Neural progenitor cell (in vitro differentiated cells): ENCODE data around the gene CYTH3. TPM values are rescaled to one million over a fixed set of nuclear protein-coding genes. Genes with fewer than 3 reads are reported as not detected.
"Not testable (repeated sequence)": the region's sequence is repeated elsewhere in the genome, so short reads cannot be mapped to it uniquely, and the experiment has no call there.

Experiments used
- DNase-seq: peaks from one replicate; pipeline ENCODE4 v3.0.0-alpha.2; 2016; ENCODE audit warnings: low spot score
- H2AFZ ChIP-seq: fragments of 200-600 bp; sonication (generic); replicated peaks from 2 replicates; pipeline ENCODE4 v1.6.1; 2016; ENCODE audit warnings: antibody characterized with exemption
- H3F3A ChIP-seq: fragments of 200-600 bp; sonication (generic); 2 replicates; pipeline ENCODE4 v1.6.1; 2016; ENCODE audit warnings: antibody characterized with exemption, low read depth
- H3K27ac ChIP-seq: fragments of 200-600 bp; sonication (generic); 2 replicates; pipeline ENCODE4 v1.5.1; 2016; ENCODE audit warnings: mild to moderate bottlenecking
- H3K27me3 ChIP-seq: fragments of 200-600 bp; sonication (generic); 2 replicates; pipeline ENCODE4 v1.6.1; 2016; ENCODE audit warnings: mild to moderate bottlenecking, moderate library complexity
- H3K36me3 ChIP-seq: fragments of 200-600 bp; sonication (generic); 2 replicates; pipeline ENCODE4 v1.5.1; 2016
- H3K4me1 ChIP-seq: fragments of 200-600 bp; sonication (generic); 2 replicates; pipeline ENCODE4 v1.6.1; 2016; ENCODE audit warnings: mixed run types
- H3K4me2 ChIP-seq: fragments of 200-600 bp; sonication (generic); 2 replicates; pipeline ENCODE4 v1.6.1; 2016
- H3K4me3 ChIP-seq: fragments of 200-600 bp; sonication (generic); 2 replicates; pipeline ENCODE4 v1.5.1; 2016
- H3K79me2 ChIP-seq: fragments of 200-600 bp; sonication (generic); 2 replicates; pipeline ENCODE4 v1.6.1; 2016; ENCODE audit warnings: low read depth
- H3K9ac ChIP-seq: fragments of 200-600 bp; sonication (generic); 2 replicates; pipeline ENCODE4 v1.6.1; 2016
- H3K9me3 ChIP-seq: fragments of 200-600 bp; sonication (generic); 2 replicates; pipeline ENCODE4 v1.5.1; 2016; ENCODE audit warnings: low read depth
- H4K20me1 ChIP-seq: fragments of 200-600 bp; sonication (generic); 2 replicates; pipeline ENCODE4 v1.6.1; 2016; ENCODE audit warnings: low read depth
- H3K27ac Mint-ChIP-seq: 3 replicates; pipeline ENCODE4 v1.8.0; 2021; ENCODE audit warnings: mixed read lengths
- H3K27me3 Mint-ChIP-seq: 2 replicates; pipeline ENCODE4 v1.8.0; 2022; ENCODE audit warnings: low read depth, mild to moderate bottlenecking, inconsistent platforms, moderate library complexity, mixed read lengths; ENCODE audit not compliant: insufficient read depth
- H3K36me3 Mint-ChIP-seq: 3 replicates; pipeline ENCODE4 v1.8.0; 2021; ENCODE audit warnings: mixed read lengths
- H3K4me1 Mint-ChIP-seq: 3 replicates; pipeline ENCODE4 v1.8.0; 2021; ENCODE audit warnings: mixed read lengths
- H3K4me3 Mint-ChIP-seq: 3 replicates; pipeline ENCODE4 v1.8.0; 2021; ENCODE audit warnings: mild to moderate bottlenecking, moderate library complexity, mixed read lengths
- H3K9me3 Mint-ChIP-seq: 3 replicates; pipeline ENCODE4 v1.8.0; 2020; ENCODE audit warnings: mixed read lengths
- EZH2 ChIP-seq: fragments of 200-600 bp; sonication (generic); IDR thresholded peaks from 2 replicates; pipeline ENCODE4 v1.6.1; 2017; ENCODE audit warnings: antibody characterized with exemption, mild to moderate bottlenecking, moderate library complexity
- EZH2phosphoT487 ChIP-seq: fragments of 200-600 bp; sonication (generic); IDR thresholded peaks from 2 replicates; pipeline ENCODE4 v1.6.1; 2017; ENCODE audit warnings: antibody characterized with exemption
- total RNA-seq: library from RNA; depleted of rRNA; stranded (reverse); fragments of >200 nt; gene quantifications from 2 replicates; pipeline ENCODE4 v1.2.3, GENCODE V29; 2015; ENCODE audit warnings: low replicate concordance
- TF ChIP-seq, protein P1 (sequence below): fragments of 200-600 bp; sonication (generic); IDR thresholded peaks from 2 replicates; pipeline ENCODE4 v1.5.1; 2017; ENCODE audit warnings: antibody characterized with exemption, mild to moderate bottlenecking

CYTH3 gene
- total RNA-seq, 1 donor from 2014 or later = 10.9 TPM

DNA sequence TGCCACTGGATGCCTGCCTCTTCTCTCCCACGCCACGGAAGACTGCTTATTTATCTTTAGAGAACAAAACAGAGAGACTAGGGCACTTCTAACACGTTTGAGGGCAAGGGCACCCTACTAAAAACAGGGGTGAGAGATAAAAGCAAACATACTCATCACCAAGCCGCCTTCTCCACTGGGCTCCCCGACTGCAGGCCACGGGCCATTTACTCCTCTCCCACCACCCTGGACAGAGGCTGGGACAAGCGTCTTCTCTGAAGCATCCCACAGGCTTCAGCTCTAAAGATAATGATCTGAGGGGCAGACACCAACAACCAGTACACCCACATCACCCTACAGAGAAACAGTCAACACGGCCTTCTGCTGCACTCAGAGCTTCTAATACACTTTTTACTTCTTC, 78.7 kb downstream of the CYTH3 start:
- no peak overlapping the region for H3K9ac ChIP-seq
- no peaks in the 10 kb centered on the region for H3K27me3 Mint-ChIP-seq
- no peak overlapping the region for H3K4me2 ChIP-seq
- DNase-seq = no peak
- H3K4me1 ChIP-seq = peaks cover 11% of the 10 kb centered on the region
- H4K20me1 ChIP-seq = no peaks in the 10 kb centered on the region
- H3K36me3 Mint-ChIP-seq = peaks cover 5% of the 10 kb centered on the region
- TF ChIP-seq EZH2phosphoT487 (no peak), EZH2 (no peak)
- TF ChIP-seq, protein P1, sequence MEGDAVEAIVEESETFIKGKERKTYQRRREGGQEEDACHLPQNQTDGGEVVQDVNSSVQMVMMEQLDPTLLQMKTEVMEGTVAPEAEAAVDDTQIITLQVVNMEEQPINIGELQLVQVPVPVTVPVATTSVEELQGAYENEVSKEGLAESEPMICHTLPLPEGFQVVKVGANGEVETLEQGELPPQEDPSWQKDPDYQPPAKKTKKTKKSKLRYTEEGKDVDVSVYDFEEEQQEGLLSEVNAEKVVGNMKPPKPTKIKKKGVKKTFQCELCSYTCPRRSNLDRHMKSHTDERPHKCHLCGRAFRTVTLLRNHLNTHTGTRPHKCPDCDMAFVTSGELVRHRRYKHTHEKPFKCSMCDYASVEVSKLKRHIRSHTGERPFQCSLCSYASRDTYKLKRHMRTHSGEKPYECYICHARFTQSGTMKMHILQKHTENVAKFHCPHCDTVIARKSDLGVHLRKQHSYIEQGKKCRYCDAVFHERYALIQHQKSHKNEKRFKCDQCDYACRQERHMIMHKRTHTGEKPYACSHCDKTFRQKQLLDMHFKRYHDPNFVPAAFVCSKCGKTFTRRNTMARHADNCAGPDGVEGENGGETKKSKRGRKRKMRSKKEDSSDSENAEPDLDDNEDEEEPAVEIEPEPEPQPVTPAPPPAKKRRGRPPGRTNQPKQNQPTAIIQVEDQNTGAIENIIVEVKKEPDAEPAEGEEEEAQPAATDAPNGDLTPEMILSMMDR = no peak
- no peak overlapping the region for H3K27ac ChIP-seq
- H3K4me3 Mint-ChIP-seq = no peak overlapping the region
- H3F3A ChIP-seq = no peaks in the 10 kb centered on the region
- H3K27ac Mint-ChIP-seq = no peak overlapping the region
- H3K36me3 ChIP-seq = no peaks in the 10 kb centered on the region
- H3K79me2 ChIP-seq = peaks cover 7% of the 10 kb centered on the region
- H3K27me3 ChIP-seq = no peaks in the 10 kb centered on the region
- no peak overlapping the region for H3K4me3 ChIP-seq
- no peaks in the 10 kb centered on the region for H3K9me3 Mint-ChIP-seq
- H2AFZ ChIP-seq = no peak overlapping the region
- peaks cover 2% of the 10 kb centered on the region for H3K4me1 Mint-ChIP-seq
- H3K9me3 ChIP-seq = no peaks in the 10 kb centered on the region

DNA sequence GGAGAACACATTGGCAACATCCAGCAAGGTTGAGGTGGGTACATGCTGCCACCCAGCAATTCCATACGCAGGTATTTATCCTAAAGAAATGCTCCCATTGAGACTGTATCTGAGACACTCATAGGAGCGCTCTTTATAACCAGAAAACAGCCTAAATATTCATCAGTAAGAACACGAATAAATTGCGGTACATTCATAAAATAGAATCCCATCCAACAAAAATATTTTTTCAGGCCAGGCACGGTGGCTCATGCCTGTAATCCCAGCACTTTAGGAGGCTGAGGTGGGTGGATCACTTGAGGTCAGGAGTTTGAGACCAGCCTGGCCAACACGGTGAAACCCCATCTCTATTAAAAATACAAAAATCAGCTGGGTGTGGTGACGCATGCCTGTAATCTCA, 81.9 kb downstream of the CYTH3 start:
- not testable (repeated sequence) for DNase-seq, H3K36me3 ChIP-seq, H3K27me3 ChIP-seq, H3K9ac ChIP-seq, H3K79me2 ChIP-seq, H3K4me2 ChIP-seq, H3K27ac ChIP-seq, H3K4me3 Mint-ChIP-seq, H2AFZ ChIP-seq, H3K27ac Mint-ChIP-seq, H3K27me3 Mint-ChIP-seq, H3K4me3 ChIP-seq, H3F3A ChIP-seq, H3K4me1 ChIP-seq, H4K20me1 ChIP-seq, H3K9me3 Mint-ChIP-seq, H3K9me3 ChIP-seq
- Mint-ChIP-seq H3K36me3 (peaks cover 24% of the 10 kb centered on the region), H3K4me1 (peaks cover 11% of the 10 kb centered on the region)

DNA sequence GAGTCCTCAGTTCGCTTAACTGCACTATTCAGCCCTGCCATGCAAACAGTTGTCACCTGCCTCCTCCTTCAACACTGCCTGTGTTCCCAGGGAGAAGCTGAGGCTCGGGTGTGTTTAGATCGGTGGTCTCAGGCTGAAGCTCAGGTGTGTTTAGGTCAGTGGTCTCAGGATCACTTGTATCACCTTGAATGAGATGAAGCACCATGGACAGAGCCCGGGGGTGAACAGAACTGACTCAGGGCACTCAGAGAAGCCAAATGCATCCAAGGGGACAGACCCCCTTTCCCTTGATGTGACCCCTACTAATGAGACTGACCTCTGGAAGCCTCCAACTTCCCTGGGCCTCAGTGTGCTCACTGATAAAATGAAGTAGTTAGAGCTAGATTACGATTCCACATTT, 84.0 kb downstream of the CYTH3 start:
- no peaks in the 10 kb centered on the region for H3K9me3 ChIP-seq
- H3K4me2 ChIP-seq = no peak overlapping the region
- H3K79me2 ChIP-seq = peaks cover 7% of the 10 kb centered on the region
- no peaks in the 10 kb centered on the region for H3F3A ChIP-seq
- H3K4me1 ChIP-seq = no peaks in the 10 kb centered on the region
- no peak overlapping the region for H3K4me3 ChIP-seq
- H3K27ac Mint-ChIP-seq = no peak overlapping the region
- H3K27me3 Mint-ChIP-seq = peaks cover 4% of the 10 kb centered on the region
- H3K4me3 Mint-ChIP-seq = no peak overlapping the region
- H4K20me1 ChIP-seq = no peaks in the 10 kb centered on the region
- H3K4me1 Mint-ChIP-seq = peaks cover 15% of the 10 kb centered on the region
- H3K36me3 Mint-ChIP-seq = peaks cover 29% of the 10 kb centered on the region
- H3K9me3 Mint-ChIP-seq = no peaks in the 10 kb centered on the region
- TF ChIP-seq EZH2phosphoT487 = no peak
- TF ChIP-seq, protein P1 = no peak
- TF ChIP-seq EZH2 = no peak
- H3K27ac ChIP-seq = no peak overlapping the region
- no peak overlapping the region for H2AFZ ChIP-seq
- DNase-seq = no peak
- no peak overlapping the region for H3K9ac ChIP-seq
- no peaks in the 10 kb centered on the region for H3K27me3 ChIP-seq
- H3K36me3 ChIP-seq = no peaks in the 10 kb centered on the region

DNA sequence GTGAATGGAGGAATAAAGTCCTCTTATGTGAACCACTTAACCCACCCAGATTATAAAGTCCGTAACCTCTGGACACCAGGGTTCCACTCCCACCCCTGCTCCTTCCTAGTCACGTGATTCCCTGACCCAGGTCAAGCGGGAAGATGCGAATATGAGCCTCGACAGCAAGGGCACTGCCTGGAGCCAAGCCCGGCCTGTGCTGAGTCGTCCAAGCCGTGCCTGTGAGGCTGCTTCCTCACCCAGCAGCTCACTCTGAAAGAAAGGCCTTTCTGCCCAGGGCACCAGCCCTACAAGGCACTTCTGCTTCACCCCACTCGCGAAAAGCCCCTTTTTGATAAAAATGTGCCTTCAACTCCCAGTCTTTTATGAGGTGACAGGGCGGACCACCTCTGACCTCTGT, 85.8 kb downstream of the CYTH3 start:
- H3K27me3 ChIP-seq = no peaks in the 10 kb centered on the region
- H3K36me3 ChIP-seq = no peaks in the 10 kb centered on the region
- H3K79me2 ChIP-seq = peaks cover under 1% of the 10 kb centered on the region
- H3K9ac ChIP-seq = no peak overlapping the region
- Mint-ChIP-seq H3K27ac (peak overlapping the region; percentile 79), H3K4me1 (peaks cover 24% of the 10 kb centered on the region), H3K9me3 (no peaks in the 10 kb centered on the region), H3K27me3 (peaks cover 4% of the 10 kb centered on the region), H3K36me3 (peaks cover 34% of the 10 kb centered on the region), H3K4me3 (no peak overlapping the region)
- no peak for DNase-seq
- no peaks in the 10 kb centered on the region for H3F3A ChIP-seq
- no peak overlapping the region for H3K27ac ChIP-seq
- H2AFZ ChIP-seq = no peak overlapping the region
- no peaks in the 10 kb centered on the region for H3K9me3 ChIP-seq
- TF ChIP-seq EZH2 (no peak), EZH2phosphoT487 (no peak)
- TF ChIP-seq, protein P1 = no peak
- H3K4me2 ChIP-seq = no peak overlapping the region
- no peaks in the 10 kb centered on the region for H4K20me1 ChIP-seq
- no peak overlapping the region for H3K4me3 ChIP-seq
- no peaks in the 10 kb centered on the region for H3K4me1 ChIP-seq
